Daoy (cell line): ENCODE measurements around the gene SCUBE1. TPM values are rescaled to one million over a fixed set of nuclear protein-coding genes. Genes with fewer than 3 reads are reported as not detected.

Experiments
- DNase-seq: peaks from one replicate; pipeline ENCODE4 v3.0.0-alpha.2; 2015; ENCODE audit warnings: low read depth
- total RNA-seq: library from RNA; depleted of rRNA; stranded (reverse); fragments of >200 nt; shearing (Covaris generic); gene quantifications from 2 replicates; pipeline ENCODE4 v1.2.3, GENCODE V29; 2014

Gene SCUBE1
- total RNA-seq, 1 experiment from 2014 or later: 1.4 TPM

GRCh38 chr22:43260331-43261231 is 82.6 kb downstream of the SCUBE1 start:
- DNase-seq: no peak

DNA sequence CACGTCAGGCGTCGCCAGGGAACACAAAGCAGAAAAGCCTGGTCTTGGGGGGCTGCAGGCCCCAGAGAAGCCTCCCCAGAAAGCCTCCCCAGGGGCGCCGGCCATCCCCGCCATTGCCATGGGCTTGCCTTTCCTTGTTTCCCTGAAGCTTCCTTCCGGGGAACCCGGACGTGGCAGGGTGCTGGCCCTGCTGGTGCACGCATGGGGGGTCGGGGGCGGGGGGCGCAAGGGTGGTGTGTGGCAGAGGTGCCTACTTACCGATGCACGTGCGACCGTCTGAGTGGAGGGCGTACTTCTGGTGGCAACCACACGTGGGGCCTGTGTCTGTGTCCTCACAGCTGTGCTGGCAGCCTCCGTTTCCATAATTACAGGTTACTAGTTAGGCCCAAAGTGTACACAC is 85.2 kb downstream of the SCUBE1 start:
- no peak for DNase-seq

DNA sequence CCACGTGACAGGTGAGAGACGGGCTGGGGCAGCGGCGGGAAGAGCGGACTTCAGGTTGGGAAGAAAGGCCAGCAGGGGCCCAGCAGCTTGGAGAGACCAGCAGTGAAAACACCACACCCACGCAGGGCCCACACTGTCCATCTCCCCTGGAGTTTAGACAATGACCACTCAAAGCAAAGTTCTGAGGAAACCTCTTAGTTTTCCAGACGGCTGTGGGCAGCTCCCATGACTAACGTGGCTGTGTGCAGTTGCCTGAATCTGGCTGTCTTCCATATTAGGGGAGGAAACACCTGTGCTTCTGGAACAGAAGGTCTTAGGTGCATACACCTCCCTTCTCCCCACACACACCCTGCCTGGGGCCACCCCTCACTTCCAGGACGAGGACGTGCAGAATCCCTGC is 85.6 kb downstream of the SCUBE1 start:
- DNase-seq: no peak

DNA sequence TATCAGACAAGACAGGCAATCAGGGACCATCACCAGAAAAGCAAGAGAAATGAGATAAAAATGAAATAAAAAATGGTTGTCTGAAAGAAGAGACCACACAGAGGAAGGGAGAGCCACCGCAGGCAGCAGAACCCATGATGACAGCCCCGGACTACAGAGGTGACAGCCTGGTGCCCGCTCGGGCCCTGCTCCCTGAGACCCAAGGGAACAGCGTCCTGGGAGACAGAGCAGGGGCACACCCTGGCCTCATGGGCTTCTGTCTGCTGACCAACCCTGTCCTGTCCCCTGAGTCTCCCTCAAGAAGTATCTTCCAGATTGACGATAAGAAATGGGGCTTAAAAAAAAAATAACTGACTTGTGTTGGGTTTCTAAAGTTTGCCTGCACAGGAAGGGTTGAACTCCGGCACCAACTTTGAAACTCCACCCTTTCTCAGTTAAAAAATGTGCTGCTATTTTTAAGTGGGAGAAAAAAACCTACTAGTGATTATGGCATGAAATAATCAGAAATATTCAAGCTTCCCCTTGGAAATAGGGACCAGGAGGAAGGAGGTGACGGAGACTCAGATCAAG is 86.1 kb downstream of the SCUBE1 start:
- DNase-seq: no peak

DNA sequence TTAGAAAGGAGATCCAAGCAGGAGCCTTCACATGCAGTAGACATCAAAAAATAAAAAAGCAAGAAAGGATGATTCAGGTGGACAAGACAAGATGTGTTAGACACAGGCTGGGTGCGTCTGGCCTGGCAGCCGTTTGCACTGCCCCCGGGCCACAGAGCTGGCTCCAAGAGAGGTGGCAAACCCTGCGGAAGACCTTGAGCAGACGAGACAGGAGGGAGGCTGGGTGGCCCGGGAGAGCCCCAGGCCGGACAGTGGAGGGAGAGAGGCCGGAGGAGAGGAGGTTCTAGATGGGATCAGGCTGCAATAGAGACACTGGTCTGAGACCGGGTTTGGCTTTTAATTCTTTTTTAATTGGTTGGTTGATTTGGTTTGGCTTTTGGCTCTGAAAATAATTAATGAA is 86.6 kb downstream of the SCUBE1 start:
- DNase-seq: no peak

- DNase-seq: no peak
These were observed 87.9 kb downstream of the SCUBE1 start for GRCh38 chr22:43255299-43255698.

GRCh38 chr22:43253839-43254238 is 89.3 kb downstream of the SCUBE1 start:
- DNase-seq: no peak

GRCh38 chr22:43252319-43252718 is 90.9 kb downstream of the SCUBE1 start:
- no peak for DNase-seq

DNA sequence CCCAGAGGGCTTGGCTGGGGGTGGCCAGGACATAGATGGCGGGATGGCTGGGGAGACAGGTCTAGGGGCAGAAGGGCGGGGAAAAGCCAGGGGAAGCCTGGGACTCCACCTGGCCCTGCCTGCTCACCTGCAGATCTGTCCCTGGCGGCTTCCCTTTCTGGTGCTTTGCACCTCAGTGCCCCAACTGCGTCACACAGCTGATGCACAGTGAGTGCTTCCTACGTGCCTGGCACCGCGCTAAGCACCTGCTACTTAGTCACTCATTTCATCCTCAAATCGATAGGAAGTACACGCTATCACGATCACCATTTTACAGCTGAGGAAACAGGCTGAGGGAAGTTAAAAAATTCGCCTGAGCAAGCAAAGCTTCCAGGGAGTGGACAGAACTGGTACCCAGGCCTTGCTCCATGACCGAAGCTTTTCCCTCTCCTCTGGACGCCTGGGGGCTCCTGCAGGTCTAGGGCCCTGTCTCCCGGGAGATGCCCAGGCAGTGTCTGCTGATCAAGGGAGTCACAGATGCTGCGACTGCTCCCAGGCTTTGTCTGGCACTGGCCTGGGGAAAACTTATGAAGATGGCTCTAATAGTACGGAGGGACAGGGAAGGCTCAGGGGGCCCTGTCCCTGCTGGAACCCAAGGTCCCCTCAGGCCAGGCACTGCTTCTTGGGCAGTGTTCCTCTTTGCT is 93.2 kb downstream of the SCUBE1 start:
- no peak for DNase-seq

GRCh38 chr22:43247546-43248260 is 95.5 kb downstream of the SCUBE1 start:
- no peak for DNase-seq

DNA sequence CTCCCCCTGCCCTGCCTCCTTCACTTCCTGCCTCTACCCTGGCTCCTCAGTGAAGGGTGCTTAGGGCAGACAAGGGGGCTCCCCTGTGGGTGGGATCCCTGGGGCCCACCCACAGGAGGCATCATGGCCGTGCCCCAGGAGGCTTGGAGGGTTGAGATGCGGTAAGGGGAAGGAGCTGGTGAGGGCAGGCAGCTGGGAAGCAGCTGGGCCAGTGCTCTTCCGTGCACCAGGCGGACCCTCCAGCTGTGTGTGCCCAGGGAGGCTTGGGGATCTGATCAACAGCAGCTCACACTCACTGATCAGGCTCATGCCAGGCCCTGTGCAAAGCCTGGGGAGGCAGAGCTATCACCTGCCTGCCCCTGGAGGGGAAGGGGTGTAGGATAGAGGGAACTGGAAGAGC is 97.0 kb downstream of the SCUBE1 start:
- no peak for DNase-seq

- no peak for DNase-seq
These were observed 97.5 kb downstream of the SCUBE1 start for GRCh38 chr22:43245717-43246116.

GRCh38 chr22:43244803-43245527 is 98.2 kb downstream of the SCUBE1 start:
- no peak for DNase-seq

DNA sequence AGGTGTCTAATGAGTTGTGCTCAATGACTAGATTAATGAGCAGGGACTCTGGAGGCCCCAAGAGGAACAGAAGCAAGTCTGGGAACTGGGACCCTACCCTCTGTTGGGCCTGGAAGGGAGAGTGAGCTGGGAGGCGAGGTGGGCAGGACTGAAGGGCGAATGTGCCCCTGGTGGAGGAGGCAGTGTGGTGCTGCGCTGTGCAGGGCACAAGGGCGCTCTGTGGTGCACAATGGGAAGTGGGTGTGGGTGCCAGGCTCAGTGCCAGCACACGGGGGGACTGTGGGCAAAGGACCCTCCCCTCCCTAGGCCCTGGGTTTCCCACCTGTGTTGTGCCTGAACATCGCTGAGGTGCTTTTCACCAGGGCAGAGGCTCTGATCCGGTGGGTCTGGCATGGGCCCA is 98.8 kb downstream of the SCUBE1 start:
- DNase-seq: no peak

- no peak for DNase-seq
These were observed 99.8 kb downstream of the SCUBE1 start for GRCh38 chr22:43243324-43243723.

- DNase-seq: no peak
These were observed 100.5 kb downstream of the SCUBE1 start for GRCh38 chr22:43242627-43243026.

DNA sequence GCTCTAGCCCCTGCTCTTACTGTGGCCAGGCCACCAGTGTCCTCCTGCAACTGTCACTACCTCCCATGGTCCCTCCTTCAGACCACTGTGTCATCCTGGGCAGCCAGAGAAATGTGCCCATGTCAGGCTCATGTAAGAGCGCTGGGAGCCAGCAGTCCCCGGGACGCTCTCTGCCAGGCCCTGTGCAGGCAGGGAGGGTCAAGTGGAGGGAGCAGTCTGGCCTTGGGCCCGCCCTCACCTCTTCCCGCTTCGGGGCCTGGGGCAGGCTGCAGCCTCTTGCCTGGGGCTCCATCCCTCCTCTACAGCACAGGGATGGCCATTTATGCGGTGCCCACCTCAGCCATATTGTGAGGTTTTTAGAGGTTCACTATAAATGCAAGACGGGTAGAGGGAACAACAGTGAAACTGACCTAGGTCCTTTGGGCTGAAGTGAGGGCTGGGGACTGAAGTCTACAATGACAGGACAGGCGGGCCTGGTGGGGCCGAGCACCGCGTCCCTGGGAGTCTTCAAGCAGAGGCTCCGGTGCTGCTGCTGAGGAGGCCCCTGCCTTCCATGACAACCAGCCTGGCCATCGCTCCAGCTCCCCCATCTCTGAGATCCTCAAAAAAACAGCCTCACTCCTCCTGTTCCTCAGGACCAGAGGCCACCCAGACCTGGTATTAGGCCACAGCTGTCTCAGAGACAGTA is 101.3 kb downstream of the SCUBE1 start:
- no peak for DNase-seq

DNA sequence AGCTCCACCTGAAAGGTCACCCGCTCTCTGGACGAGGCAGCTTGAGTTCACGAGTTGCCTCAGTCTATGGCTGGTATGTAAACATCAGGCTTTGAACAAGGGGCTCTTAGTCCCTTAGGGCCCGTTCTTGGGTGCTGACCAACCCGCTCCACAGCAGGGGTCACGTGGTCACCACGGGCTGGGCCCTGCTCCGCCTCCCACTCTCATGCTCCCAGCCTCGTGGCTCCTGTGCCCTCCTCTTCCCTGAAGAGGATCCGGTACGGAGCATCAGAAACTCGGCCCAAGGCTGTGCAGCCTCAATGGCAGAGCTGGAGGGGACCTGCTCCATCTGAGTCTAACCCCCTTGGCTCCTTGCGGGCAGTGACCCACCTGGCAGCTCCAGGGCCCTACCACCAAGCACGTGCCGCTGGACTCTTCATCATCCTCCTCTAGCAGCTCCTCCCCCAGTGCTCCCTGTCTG is 102.0 kb downstream of the SCUBE1 start:
- DNase-seq: no peak

- DNase-seq: no peak
These were observed 102.6 kb downstream of the SCUBE1 start for GRCh38 chr22:43240614-43241013.

DNA sequence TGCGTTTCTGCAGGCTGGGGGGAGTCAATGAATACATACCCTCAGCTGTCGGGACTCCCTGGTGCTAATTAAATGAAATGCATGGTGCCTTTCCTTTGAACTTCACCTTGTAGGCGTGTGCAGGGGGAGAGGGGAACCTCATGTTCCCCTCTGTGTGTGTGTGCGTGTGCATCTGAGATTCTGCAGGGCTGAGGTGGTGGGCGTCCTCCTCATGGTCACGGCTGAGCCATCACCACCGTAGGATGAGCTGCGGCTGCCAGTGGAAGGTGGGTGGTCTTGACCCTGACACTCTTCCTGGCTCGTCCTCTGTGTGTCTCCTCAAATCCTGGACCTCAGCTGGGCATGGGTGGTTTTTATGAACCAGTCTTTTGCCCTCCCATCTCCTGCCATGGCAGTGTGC is 103.2 kb downstream of the SCUBE1 start:
- DNase-seq: no peak
